ENCODE data around the gene WDR48. TPM values are rescaled to one million over a fixed set of nuclear protein-coding genes. Genes with fewer than 3 reads are reported as not detected.

The WDR48 gene
- total and polyA plus RNA-seq, 2 experiments from 2014 or later, result 27.2 to 54.3 TPM

GRCh38 chr3:39139442-39139841, 87.6 kb downstream of the WDR48 start (continued):
- TF ChIP-seq REST (IDR thresholded peaks at IDR 0.05; ENCODE audit: unreplicated experiment), result no peak
- TF ChIP-seq ETS1 (IDR thresholded peaks at IDR 0.05), result no peak
- TF ChIP-seq POLR2AphosphoS5 (IDR thresholded peaks at IDR 0.05; ENCODE audit: low read depth), result no peak
- TF ChIP-seq NANOG (IDR thresholded peaks at IDR 0.05; ENCODE audit: borderline replicate concordance), result no peak
- no peak for TF ChIP-seq JUNB (IDR thresholded peaks at IDR 0.05; ENCODE audit: unreplicated experiment)
- TF ChIP-seq STAT1 (IDR thresholded peaks at IDR 0.05; ENCODE audit: unreplicated experiment), result no peak
- no peak for TF ChIP-seq EZH2phosphoT487 (IDR thresholded peaks at IDR 0.05; ENCODE audit: unreplicated experiment)

- H3K4me2 ChIP-seq, result no peak overlapping the region
- peaks cover 8% of the 10 kb centered on the region; the same call in 1 of the 2 replicates for H3K36me3 ChIP-seq (ENCODE audit: insufficient read depth)
- ATAC-seq, result no peak
- Mint-ChIP-seq H3K36me3 (ENCODE audit: low read depth) (peaks cover 29% of the 10 kb centered on the region), H3K27me3 (ENCODE audit: insufficient read depth, low read depth, poor library complexity) (peaks cover 9% of the 10 kb centered on the region), H3K4me1 (peaks cover 4% of the 10 kb centered on the region; the same call in 2 of the 3 replicates), H3K4me3 (no peak overlapping the region), H3K27ac (no peak overlapping the region), H3K9me3 (no peaks in the 10 kb centered on the region)
- H3F3A ChIP-seq (replicated peaks; ENCODE audit: low read depth), result no peaks in the 10 kb centered on the region
- H3K27ac ChIP-seq (ENCODE audit: low read depth), result no peak overlapping the region
- no peak overlapping the region for H2AFZ ChIP-seq
- H3K27me3 ChIP-seq (ENCODE audit: insufficient read depth), result no peaks in the 10 kb centered on the region
- H3K9me2 ChIP-seq (ENCODE audit: insufficient read depth), result no peaks in the 10 kb centered on the region
- H3K79me2 ChIP-seq (replicated peaks; ENCODE audit: insufficient read depth), result no peaks in the 10 kb centered on the region
- DNase-seq (ENCODE audit: low spot score), result no peak
- no peaks in the 10 kb centered on the region for H3K4me1 ChIP-seq (ENCODE audit: insufficient read depth)
- H3K4me3 ChIP-seq, result no peak overlapping the region
- peaks cover 3% of the 10 kb centered on the region for H4K20me1 ChIP-seq (replicated peaks; ENCODE audit: insufficient read depth)
- TF ChIP-seq CREB1 (CRISPR knock-in tag; IDR thresholded peaks at IDR 0.05; ENCODE audit: low read depth), result no peak
- no peak for TF ChIP-seq STAT1 (IDR thresholded peaks at IDR 0.05; ENCODE audit: unreplicated experiment)
- no peak for TF ChIP-seq NANOG (IDR thresholded peaks at IDR 0.05; ENCODE audit: borderline replicate concordance)
- no peak for TF ChIP-seq ZNF114 (CRISPR knock-in tag; IDR thresholded peaks at IDR 0.05)
- no peak for TF ChIP-seq EZH2 (IDR thresholded peaks at IDR 0.05; ENCODE audit: low read depth, unreplicated experiment)
- no peak for TF ChIP-seq ZNF331 (CRISPR knock-in tag; IDR thresholded peaks at IDR 0.05; ENCODE audit: low read depth)
- TF ChIP-seq POLR2AphosphoS5 (IDR thresholded peaks at IDR 0.05; ENCODE audit: low read depth), result no peak
- no peak for TF ChIP-seq ETS1 (IDR thresholded peaks at IDR 0.05)
- TF ChIP-seq ZNF462 (CRISPR knock-in tag; IDR thresholded peaks at IDR 0.05), result no peak
- no peak for TF ChIP-seq JUNB (IDR thresholded peaks at IDR 0.05; ENCODE audit: unreplicated experiment)
Measured at GRCh38 chr3:39140341-39140971, 88.6 kb downstream of the WDR48 start.

All from GM23338 (cell line).